K562 (cell line): Measurements from ENCODE around the gene VAT1L.

Experiments
- ARID1B ChIP-seq: fragments of 450-650 bp; IDR thresholded peaks from 2 replicates; pipeline ENCODE4 v1.6.1; 2016; ENCODE audit warnings: antibody characterized with exemption, mild to moderate bottlenecking, inconsistent platforms
- ASH1L ChIP-seq: fragments of 450-650 bp; IDR thresholded peaks from 2 replicates; pipeline ENCODE4 v1.6.1; 2018; ENCODE audit warnings: borderline replicate concordance, mild to moderate bottlenecking, low read depth; ENCODE audit not compliant: partially characterized antibody
- CEBPG ChIP-seq, 3 experiments: fragments of 200-800 bp in 1 of 3; sonication (Bioruptor generic) in 1 of 3; sonication (generic) in 1 of 3; formaldehyde crosslinking in 1 of 3; IDR thresholded peaks in 2 of 3; conservative IDR thresholded peaks in 1 of 3; 2 replicates each; pipeline versions ENCODE4 v1.6.1 to v1.8.0; 2016 to 2022; ENCODE audit warnings: missing compliant biosample characterization in 2 of 3, missing genetic modification characterization in 2 of 3, mild to moderate bottlenecking in 1 of 3, missing genetic modification reagents in 1 of 3
- CTCF ChIP-seq, 3 experiments: IDR thresholded peaks in 2 of 3; conservative IDR thresholded peaks in 1 of 3; 2 replicates each; pipeline ENCODE4 v1.5.1; 2011 to 2012; ENCODE audit warnings: low read length in 3 of 3, mild to moderate bottlenecking in 3 of 3, control low read depth in 2 of 3, improper control_type of control experiment in 1 of 3, inconsistent platforms in 1 of 3, low read depth in 1 of 3, mixed read lengths in 1 of 3, moderate library complexity in 1 of 3; ENCODE audit not compliant: insufficient read depth in 2 of 3
- EZH2 ChIP-seq: IDR thresholded peaks from 2 replicates; pipeline ENCODE4 v1.6.1; 2012; ENCODE audit warnings: low read depth, mild to moderate bottlenecking, inconsistent platforms, low read length, borderline replicate concordance
- NCOR1 ChIP-seq: fragments of 450-650 bp; IDR thresholded peaks from 2 replicates; pipeline ENCODE4 v1.6.1; 2016; ENCODE audit warnings: mild to moderate bottlenecking, moderate library complexity
- RBFOX2 ChIP-seq: fragments of 200-400 bp; formaldehyde crosslinking; IDR thresholded peaks from 2 replicates; pipeline ENCODE4 v1.6.1; 2017; ENCODE audit warnings: low read depth, mild to moderate bottlenecking, low read length, moderate library complexity
- SFPQ ChIP-seq: fragments of 200-400 bp; formaldehyde crosslinking; IDR thresholded peaks from 2 replicates; pipeline ENCODE4 v1.6.1; 2017; ENCODE audit warnings: mild to moderate bottlenecking, low read depth, low read length, moderate library complexity
- TAF1 ChIP-seq: IDR thresholded peaks from 2 replicates; pipeline ENCODE4 v1.6.1; 2011; ENCODE audit warnings: mild to moderate bottlenecking, low read length, moderate library complexity; ENCODE audit not compliant: insufficient read depth, control insufficient read depth, severe bottlenecking; ENCODE audit errors: extremely low read depth
- ZZZ3 ChIP-seq: fragments of 450-650 bp; IDR thresholded peaks from 2 replicates; pipeline ENCODE4 v1.6.1; 2016; ENCODE audit warnings: antibody characterized with exemption, mild to moderate bottlenecking, moderate library complexity
- TF ChIP-seq, protein P1 (sequence below): IDR thresholded peaks from 3 replicates; pipeline ENCODE4 v1.6.1; 2011; ENCODE audit warnings: borderline replicate concordance, mild to moderate bottlenecking, moderate library complexity; ENCODE audit not compliant: insufficient read length; ENCODE audit errors: extremely low read depth

- TF ChIP-seq EZH2 (no peak), NCOR1 (no peak), SFPQ (no peak), ZZZ3 (no peak), ARID1B (no peak), CTCF (IDR thresholded peaks at IDR 0.05 in 2 of 3, conservative IDR thresholded peaks at IDR 0.05 in 1 of 3; ENCODE audit: insufficient read depth in 2 of 3, low read depth in 1 of 3, low read length in 3 of 3) (no peak), CEBPG (CRISPR knock-in tag; IDR thresholded peaks at IDR 0.05) (no peak), CEBPG (tag; conservative IDR thresholded peaks at IDR 0.05 in 1 of 2, IDR thresholded peaks at IDR 0.05 in 1 of 2) (no peak), RBFOX2 (no peak), ASH1L (no peak), TAF1 (no peak)
- TF ChIP-seq, protein P1, sequence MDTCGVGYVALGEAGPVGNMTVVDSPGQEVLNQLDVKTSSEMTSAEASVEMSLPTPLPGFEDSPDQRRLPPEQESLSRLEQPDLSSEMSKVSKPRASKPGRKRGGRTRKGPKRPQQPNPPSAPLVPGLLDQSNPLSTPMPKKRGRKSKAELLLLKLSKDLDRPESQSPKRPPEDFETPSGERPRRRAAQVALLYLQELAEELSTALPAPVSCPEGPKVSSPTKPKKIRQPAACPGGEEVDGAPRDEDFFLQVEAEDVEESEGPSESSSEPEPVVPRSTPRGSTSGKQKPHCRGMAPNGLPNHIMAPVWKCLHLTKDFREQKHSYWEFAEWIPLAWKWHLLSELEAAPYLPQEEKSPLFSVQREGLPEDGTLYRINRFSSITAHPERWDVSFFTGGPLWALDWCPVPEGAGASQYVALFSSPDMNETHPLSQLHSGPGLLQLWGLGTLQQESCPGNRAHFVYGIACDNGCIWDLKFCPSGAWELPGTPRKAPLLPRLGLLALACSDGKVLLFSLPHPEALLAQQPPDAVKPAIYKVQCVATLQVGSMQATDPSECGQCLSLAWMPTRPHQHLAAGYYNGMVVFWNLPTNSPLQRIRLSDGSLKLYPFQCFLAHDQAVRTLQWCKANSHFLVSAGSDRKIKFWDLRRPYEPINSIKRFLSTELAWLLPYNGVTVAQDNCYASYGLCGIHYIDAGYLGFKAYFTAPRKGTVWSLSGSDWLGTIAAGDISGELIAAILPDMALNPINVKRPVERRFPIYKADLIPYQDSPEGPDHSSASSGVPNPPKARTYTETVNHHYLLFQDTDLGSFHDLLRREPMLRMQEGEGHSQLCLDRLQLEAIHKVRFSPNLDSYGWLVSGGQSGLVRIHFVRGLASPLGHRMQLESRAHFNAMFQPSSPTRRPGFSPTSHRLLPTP = no peak
Measured at GRCh38 chr16:77794586-77794985, 6.2 kb downstream of the VAT1L start.
